ENCODE measurements around the gene ARHGAP6.
A peak's percentile ranks its signal among the peaks of the same experiment; 100 is the strongest.

ARHGAP6 gene

GRCh38 chrX:11209798-11210414 is 455.8 kb downstream of the ARHGAP6 start:
- no peak for DNase-seq

- DNase-seq = no peak
These were observed 459.0 kb downstream of the ARHGAP6 start for GRCh38 chrX:11206716-11207115.

- DNase-seq = no peak
These were observed 459.9 kb downstream of the ARHGAP6 start for GRCh38 chrX:11205796-11206195.

GRCh38 chrX:11197671-11198070 is 468.0 kb downstream of the ARHGAP6 start:
- DNase-seq = no peak

GRCh38 chrX:11196476-11196875 is 469.2 kb downstream of the ARHGAP6 start:
- no peak for DNase-seq

GRCh38 chrX:11193035-11193469 is 472.7 kb downstream of the ARHGAP6 start:
- no peak for DNase-seq

- no peak for DNase-seq
These were observed 474.8 kb downstream of the ARHGAP6 start for GRCh38 chrX:11190745-11191510.

GRCh38 chrX:11189097-11189496 is 476.6 kb downstream of the ARHGAP6 start:
- DNase-seq = no peak

GRCh38 chrX:11188664-11189063 is 477.1 kb downstream of the ARHGAP6 start:
- no peak for DNase-seq

GRCh38 chrX:11187001-11187400 is 478.7 kb downstream of the ARHGAP6 start:
- DNase-seq = no peak

GRCh38 chrX:11185861-11186260 is 479.9 kb downstream of the ARHGAP6 start:
- no peak for DNase-seq

- DNase-seq = no peak
These were observed 485.1 kb downstream of the ARHGAP6 start for GRCh38 chrX:11180571-11180970.

- no peak for DNase-seq
These were observed 493.3 kb downstream of the ARHGAP6 start for GRCh38 chrX:11172415-11172814.

GRCh38 chrX:11171956-11172355 is 493.8 kb downstream of the ARHGAP6 start:
- DNase-seq = no peak

- DNase-seq = no peak
These were observed 501.3 kb downstream of the ARHGAP6 start for GRCh38 chrX:11164433-11164832.

- no peak for DNase-seq
These were observed 506.6 kb downstream of the ARHGAP6 start for GRCh38 chrX:11159149-11159548.

- no peak for DNase-seq
These were observed 513.7 kb downstream of the ARHGAP6 start for GRCh38 chrX:11151799-11152559.

GRCh38 chrX:11148401-11148800 is 517.3 kb downstream of the ARHGAP6 start:
- DNase-seq = no peak

- no peak for DNase-seq
These were observed 519.3 kb downstream of the ARHGAP6 start for GRCh38 chrX:11146411-11146810.

- DNase-seq = peak; percentile 26 to 53
These were observed 521.6 kb downstream of the ARHGAP6 start for GRCh38 chrX:11143931-11144678.

GRCh38 chrX:11138498-11139390 is 527.0 kb downstream of the ARHGAP6 start:
- no peak for DNase-seq

GRCh38 chrX:11137543-11138139 is 528.1 kb downstream of the ARHGAP6 start:
- DNase-seq = no peak
